ENCODE data around the gene TMC7.
"Not testable (repeated sequence)": the region's sequence is repeated elsewhere in the genome, so short reads cannot be mapped to it uniquely, and the experiment has no call there.

TMC7 gene

DNA sequence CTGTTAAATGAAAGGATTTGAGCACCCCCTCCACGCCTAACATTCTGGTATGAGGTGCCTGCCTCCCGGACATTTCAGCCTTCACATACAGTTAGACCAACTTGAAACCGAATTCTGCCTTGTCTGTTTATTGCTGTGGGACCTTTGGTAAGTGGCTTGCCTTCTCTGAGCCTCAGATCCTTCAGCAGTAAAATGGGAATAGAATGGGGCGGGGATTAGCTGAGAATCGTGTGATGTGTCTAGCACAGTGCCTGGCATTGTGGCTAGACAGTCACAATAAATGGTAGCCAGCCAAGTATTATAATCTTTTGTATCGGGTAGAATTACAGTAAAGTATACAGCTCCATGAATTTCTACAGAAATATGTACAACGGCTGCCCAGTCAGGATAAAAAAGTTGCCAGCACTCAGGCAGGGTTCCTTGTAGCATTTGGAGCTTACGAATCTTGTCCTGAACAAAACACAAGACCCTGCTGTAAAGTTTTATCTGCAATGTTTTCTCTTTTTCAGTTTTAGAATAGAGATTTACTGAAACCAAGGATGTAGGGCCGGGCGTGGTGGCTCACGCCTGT is 786 bp downstream of the TMC7 start:
- no peak for DNase-seq

DNA sequence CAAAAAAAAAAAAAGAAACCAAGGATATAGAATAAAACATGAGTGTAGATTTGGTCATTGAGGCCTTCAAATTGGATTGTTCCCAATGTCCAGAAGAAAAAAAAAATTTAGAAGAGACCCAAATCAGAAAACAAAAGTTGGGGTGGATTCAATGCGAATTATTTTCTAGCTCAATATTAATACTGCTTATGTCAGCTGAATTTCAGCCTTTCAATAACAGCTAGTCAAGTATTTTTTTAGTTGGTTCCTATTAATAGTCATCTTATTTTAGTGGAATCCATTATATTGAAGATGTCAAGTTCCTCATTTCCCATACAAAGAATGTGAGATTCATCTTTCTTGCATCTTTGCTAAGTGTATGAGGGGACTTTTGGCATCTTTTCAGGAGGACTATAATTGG is 1.5 kb downstream of the TMC7 start:
- not testable (repeated sequence) for DNase-seq

DNA sequence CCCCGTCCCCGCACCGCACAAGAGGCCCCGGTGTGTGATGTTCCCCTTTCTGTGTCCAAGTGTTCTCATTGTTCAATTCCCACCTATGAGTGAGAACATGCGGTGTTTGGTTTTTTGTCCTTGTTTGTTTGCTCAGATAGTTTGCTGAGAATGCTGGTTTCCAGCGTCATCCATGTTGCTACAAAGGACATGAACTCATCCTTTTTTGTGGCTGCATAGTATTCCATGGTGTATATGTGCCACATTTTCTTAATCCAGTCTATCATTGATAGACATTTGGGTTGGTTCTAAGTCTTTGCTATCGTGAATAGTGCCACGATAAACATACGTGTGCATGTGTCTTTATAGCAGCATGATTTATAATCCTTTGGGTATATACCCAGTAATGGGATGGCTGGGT is 8.0 kb downstream of the TMC7 start:
- not testable (repeated sequence) for DNase-seq

DNA sequence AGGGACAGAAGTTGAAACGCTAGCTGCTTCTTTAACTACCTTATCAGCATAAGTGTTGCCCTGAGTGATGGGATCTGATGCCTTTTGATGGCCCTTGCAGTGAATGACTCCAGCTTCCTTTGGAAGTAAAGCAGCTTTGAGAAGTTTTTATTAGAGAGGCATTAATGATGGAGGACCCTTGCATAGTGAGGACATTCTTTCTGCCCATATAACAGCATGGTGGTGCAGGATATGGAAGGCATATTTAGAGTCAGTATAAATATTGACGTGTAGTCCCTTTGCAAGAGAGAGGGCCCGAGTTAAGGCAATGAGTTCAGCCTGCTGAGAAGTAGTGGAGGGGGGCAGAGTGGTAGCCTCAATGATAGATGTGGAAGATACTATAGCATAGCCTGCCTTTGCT is 9.8 kb downstream of the TMC7 start:
- DNase-seq = not testable (repeated sequence)

DNA sequence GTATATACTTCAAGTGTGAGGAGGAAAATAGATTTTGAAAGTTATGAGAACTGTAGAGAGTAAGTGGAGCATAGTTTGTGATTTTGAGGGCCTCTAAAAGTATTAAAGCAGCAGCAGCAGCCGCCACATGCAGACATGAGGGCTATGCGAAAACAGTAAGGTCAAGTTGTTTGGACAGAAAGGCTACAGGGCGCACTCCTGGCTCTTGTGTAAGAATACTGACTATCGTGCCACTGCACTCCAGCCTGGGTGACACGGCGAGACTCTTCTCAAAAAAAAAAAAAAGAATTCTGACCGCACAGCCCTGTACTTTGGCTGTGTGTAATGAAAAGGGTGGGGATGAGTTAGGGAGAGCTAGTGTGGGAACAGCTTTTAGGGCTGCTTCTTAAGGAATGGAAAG is 10.4 kb downstream of the TMC7 start:
- not testable (repeated sequence) for DNase-seq

DNA sequence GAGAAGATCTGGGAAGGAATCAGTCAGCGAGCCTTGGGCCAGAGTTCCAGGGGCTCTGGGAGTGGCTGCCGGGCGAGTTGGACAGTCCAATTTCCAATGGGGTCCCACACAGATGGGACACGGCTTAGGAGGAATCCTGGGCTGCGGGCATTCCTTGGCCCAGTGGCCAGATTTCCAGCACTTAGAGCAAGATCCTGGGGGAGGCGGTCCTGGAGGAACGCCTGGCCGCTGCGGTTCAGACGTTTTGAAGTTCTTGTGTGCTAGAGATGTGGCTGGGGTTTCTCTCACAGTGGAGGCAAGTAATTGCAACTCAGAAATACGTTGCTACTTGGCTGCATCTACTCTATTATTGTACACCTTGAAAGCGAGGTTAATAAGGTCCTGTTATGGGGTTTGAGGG is 11.7 kb downstream of the TMC7 start:
- not testable (repeated sequence) for DNase-seq

DNA sequence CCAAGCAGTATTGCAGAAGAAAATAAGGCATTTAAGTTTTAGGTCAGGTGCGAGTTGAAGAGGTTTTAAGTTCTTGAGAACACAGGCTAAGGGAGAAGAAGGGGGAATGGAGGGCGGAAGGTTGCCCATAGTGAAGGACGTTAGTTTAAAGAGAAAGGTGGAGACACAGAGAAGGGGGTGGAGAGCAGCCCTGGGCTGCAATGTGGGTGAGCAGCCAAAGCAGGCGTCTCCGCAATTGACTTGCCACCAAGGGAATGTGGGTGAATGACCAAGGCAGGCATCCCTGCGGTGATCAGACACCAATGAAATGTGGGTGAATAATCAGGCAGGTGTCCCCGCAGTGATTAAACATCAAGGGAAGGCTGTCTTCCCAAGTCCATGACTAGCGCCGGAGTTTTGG is 12.8 kb downstream of the TMC7 start:
- not testable (repeated sequence) for DNase-seq

DNA sequence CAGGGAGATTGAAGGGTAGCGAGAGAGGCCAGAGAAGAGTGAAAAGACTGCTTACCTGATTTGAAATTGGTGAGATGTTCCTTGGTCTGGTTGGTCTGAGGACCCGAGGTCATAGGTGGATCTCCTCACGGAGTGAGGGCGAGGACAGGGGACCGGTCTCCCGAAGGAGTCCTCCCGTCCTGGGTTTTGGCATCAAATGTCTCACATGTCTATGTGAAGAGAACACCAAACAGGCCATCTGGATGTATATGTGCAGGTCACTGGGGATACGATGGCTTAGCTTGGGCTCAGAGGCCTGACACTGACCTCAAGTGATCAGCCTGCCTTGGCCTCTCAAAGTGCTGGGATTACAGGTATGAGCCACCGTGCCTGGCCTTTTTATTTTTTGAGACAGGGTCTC is 13.3 kb downstream of the TMC7 start:
- not testable (repeated sequence) for DNase-seq

DNA sequence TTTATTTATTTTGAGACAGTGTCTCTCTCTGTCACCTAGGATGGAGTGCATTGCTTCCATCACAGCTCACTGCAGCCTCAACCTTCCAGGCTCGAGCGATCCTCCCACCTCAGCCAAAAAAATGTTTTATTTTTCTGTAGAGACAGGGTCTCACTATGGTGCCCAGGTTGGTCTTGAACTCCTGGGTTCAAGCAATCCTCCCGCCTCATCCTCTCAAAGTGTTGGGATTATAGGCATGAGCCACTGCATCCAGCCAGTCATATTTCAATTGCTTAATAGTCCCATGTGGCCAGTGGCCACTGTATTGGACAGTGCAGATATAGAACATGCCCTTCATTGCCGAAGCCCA is 15.3 kb downstream of the TMC7 start:
- DNase-seq = no peak

DNA sequence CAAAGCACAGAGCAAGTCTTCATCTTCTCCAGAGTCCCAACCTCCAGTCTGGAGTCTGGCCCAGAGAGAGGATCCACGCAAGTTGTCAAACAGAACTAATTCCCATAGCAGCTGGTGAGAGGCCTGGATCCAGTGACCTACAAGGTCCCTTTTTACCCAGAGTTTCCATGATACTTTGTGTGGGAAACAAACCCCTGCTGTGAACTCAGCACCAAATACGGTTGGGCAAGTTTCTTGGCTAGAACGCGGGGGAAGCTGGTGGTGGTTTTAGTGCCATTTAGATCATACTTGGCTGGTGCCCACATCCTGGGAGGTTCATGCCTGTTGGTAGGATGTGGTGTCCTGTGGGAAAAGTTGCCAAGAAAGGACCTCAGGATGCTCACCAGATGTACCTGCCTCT is 18.1 kb downstream of the TMC7 start:
- no peak for DNase-seq

DNA sequence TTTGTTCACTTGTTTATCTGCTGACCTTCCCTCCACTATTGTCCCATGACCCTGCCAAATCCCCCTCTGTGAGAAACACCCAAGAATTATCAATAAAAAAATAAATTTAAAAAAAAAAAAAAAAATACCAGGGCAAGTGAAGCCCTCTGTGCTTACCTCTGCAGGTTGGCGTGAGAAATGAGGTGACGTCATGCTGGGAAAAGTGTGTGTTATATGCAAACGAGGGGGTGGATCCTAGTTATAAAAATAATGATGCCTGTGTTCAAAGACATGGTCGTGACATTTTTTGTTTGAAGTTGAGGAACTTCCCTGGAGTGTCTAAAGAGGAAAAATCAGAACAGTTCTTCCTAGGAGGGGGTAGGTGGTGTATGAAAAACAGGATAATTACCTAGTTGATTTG is 20.2 kb downstream of the TMC7 start:
- DNase-seq = no peak

DNA sequence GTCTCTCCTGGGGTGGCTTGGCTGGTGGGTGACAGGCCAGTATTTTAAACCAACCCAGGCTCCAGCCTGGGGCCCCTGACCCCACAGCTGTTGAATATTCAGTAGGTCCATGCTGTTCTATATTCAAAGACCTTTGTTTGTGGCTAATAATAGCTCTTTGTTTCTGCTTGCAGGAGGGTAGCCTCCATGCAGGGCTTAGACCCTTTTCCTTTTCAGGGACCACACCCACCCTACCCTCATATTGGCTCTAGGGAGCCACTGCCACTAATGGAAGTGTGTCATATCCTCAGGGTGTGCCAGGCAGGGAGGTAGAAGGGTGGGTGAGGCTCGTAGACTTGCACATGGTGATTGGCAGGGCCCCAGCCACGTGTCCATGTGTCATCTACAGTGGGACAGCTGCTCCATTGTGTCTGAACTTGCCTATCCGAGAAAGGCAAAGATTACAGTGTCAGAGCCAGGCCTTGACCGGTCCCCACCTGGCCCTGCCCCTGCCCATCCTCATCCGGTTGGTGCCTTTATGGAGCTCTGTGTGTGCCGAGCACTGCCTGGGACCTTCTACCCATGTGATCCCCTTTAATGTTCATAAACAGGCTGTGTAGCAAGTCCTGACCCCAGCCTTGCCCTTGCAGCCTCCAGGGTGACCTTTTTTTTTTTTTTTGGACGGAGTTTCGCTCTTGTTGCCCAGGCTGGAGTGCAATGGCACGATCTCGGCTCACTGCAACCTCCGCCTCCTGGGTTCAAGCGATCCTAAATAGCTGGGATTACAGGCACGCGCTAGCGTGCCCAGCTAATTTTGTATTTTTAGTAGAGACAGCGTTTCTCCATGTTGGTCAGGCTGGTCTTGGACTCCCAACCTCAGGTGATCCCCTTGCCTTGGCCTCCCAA is 22.1 kb downstream of the TMC7 start:
- no peak for DNase-seq

DNA sequence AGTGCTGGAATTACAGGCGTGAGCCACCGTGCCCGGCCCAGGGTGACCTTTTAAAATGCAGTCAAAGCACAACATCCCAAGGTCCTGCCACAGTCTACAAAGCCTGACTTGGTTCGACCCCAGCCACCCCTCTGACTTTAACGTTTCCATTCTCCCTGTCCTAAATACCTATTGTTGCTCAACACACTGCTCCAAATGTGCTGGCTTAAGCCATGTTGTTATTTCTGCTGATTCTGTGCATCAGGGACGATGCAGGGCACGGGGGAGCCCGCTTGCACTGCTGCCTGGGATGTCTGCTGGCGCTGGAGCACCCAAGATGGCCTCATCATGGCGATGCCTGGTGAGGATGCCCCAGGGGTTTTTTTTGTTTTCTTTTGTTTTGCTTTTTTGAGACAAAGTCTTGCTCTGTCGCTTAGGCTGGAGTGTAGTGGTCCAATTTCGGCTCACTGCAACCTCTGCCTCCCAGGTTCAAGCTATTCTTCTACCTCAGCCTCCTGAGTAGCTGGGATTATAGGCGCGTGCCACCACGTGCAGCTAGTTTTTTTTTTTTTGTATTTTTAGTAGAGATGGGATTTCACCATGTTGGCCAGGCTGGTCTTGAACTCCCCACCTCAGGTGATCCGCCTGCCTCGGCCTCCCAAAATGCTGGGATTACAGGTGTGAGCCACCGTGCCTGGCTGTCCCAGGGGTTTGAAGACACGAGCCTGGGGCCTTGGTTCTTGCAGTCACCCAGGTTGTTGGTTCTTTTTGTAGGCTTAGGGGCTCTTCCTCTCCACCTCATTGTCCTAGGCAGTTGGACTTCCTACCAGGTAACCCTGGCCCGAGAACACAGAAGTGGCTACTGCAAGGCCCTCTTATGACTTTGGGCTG is 22.9 kb downstream of the TMC7 start:
- DNase-seq = no peak

DNA sequence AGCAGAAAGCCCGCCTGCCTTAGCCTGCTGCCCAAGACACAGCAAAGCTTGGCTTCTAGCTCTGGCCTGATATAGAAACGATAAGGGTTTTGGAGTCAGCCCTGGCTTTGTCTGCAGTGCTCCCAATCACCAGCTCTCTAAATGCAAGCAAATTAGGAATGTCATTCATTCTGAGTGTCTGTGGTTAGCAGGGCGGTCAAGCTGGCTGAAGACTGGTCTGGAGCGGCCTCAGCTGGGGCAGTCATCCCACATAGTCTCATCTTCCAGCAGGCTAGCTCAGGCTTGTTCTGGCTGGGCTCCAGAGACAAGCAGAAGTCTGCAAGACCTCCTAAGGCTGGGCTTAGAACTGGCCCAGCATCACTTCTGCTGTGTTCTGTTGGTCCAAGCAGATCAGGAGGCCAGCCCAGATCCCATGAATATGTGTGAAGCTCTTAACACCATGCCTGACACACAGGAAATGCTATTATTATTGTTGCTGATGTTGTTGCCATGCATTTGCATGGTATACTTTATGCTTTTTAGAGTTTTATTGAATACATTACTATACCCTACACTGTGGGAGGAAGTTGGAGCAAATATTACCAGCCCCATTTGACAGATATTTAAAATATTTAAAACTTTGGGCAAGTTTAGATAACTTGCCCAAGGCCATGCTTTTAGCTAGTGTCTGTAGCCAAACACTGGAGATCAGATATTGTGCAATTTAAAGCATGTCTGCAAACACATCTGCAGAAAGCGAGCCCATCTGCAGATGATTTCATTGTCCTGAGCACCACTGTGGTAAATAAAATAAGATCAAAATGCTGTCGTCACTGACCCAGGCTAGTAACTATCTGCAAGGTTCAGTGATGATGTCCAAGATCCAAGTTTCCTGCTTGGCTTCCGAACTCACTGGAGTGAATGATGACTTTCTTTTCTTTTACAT is 24.8 kb downstream of the TMC7 start:
- no peak for DNase-seq

DNA sequence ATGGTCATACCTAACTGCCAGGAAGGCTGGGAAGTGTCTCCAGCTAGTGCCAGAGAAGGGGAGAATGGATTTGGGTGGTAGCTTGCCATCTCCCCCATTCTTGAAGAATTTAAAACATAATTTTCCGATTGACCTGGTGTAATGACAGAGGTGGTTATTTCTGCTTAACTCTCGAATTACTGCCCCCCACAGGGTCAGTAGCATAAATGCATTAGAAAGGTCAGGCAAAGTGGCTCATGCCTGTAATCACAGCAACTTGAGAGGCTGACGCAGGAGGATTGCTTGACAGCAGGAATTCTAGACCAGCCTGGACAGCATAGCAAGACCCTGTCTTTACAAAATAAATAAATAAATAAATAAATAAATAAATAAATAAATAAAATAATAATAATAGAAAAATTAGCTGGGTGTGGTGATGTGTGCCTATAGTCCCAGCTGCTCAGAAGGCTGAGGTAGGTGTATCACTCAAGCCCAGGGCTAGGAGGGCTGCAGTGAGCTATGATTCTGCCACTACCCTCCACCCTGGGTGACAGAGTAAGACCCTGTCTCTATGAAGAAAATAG is 27.5 kb downstream of the TMC7 start:
- no peak for DNase-seq

DNA sequence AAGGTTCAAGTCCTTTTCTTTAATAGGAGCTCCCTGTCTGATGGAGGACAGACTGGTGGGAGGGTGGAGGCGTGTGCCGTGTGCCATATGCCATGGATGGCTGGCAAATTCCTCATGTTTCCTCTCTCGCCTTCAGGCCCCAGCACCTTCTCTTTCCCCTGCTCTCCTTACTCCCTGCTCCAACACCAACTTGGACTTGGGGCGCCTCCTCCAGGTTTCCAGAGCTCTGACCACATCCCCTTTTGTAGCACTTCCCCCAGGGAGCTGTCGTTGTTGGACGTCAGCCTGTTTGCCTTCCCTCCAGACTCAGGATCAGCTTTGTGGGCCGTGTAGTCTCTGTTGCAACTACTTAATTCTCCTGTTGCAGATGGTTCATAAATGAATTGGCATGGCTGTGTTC is 30.7 kb downstream of the TMC7 start:
- DNase-seq = no peak

DNA sequence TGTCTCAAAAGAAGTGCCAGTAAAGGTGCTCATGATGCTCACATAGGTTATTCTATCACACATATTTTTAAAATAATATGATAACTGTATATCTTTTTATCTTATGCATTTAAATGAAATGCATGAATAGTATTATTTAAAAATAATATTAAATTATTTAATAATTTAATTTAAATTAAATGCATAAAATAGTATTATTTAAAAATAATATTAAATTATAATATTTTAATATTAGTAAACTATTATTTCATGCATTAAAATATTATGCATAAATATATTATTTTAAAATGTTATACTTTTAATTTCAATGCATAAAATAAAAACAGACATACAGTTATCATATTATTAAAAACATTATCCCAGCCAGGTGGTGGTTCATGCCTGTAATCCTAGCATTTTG is 33.4 kb downstream of the TMC7 start:
- DNase-seq = no peak

DNA sequence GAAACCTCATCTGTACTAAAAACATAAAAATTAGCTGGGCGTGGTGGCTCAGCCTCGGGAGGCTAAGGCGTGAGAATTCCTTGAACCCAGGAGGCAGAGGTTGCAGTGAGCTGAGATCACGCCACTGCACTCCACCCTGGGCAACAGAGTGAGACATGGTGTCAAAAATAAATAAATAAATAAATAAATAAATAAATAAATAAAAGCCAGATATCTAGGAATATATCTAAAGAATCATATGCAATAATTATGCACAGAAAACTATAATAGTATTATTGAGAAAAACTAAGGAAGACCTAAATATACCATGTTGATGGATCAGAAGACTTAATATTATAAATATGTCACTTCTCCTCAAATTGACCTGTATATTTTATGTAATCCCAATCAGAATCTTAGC is 37.0 kb downstream of the TMC7 start:
- no peak for DNase-seq

DNA sequence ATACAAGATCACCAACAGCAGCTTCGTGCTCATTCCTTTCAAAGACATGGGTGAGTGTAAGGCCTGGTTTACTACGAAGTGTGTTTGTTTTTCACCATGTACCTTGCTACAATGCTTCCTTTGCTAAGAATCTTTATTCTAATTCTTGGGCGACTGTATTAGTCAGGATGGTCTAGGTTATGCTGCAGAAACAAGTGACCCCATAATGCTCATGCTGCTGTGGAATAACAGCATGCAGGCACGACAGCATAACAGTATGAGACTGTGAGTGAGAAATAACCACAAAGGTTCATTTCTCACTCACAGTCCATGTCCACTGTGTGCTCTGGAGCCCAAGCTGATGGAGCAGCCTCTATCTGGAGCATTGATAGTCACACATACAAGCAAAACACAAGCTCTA is 38.0 kb downstream of the TMC7 start:
- no peak for DNase-seq

DNA sequence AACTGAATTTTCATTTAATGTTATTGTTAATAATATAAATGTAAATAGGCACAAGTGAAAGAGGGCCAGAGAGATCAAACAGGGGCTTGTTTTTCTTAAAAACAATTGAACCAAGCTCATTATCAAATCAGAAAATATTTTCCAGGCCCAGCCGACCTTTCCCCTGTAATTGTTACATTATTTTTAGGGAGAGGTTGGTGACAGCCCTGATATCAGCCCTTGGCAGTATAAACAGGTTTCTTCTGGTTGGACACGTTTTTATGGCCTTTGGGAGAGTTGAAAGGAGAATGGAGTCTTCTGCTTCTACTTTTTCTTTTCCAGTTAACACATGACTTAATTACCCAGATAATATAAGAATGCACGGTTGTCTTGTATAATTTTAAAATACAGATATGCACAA is 43.7 kb downstream of the TMC7 start:
- DNase-seq = no peak

DNA sequence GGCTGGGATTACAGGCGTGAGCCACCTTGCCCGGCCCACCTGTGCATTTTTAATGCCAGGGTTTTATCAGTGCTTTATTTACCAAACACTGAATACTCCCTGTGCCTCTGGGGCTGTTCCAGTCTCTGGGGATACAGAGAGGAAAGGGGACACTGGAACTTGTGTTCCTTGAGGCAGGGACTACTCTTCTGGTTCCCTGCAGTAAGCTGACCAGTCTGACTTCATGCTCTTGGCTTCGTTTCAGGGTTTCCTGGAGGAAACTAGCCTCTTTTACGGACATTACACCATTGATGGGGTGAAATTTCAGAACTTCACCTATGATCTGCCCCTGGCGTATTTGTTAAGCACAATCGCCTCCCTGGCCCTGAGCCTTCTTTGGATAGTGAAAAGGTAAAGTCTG is 46.2 kb downstream of the TMC7 start:
- no peak for DNase-seq

DNA sequence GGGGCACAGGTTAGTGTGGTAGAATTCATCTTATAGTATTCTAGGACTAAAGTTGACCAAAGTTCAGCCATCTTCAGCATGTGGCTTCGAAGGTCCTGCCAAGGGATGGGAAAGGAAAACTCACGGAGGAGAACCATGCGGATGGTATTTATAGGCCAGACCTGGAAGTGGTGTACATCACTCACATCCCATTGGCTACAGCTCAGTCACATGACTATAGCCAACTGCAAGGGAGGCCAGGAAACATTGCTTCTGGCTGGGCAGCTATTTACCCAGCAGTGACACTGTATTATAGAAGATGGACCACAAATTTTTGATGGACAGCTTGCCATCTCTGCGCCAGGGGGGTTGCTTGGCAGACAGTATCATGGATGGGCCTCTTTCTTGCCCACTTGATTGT is 48.0 kb downstream of the TMC7 start:
- no peak for DNase-seq
